Adrenal gland (tissue), 12 donors: Measurements from ENCODE around the gene PTTG1IP. TPM values are rescaled to one million over a fixed set of nuclear protein-coding genes. Genes with fewer than 3 reads are reported as not detected.

Experiments used
- DNase-seq, 7 donors: peaks; one replicate each; pipeline ENCODE4 v3.0.0-alpha.2; 2019 to 2020
- H3K27ac ChIP-seq, 5 donors: fragments of 200-600 bp; sonication (generic) in 4 of 5; 1 replicate in 3 of 5; 2 replicates in 2 of 5; pipeline versions ENCODE4 v1.5.1 to v1.8.0; 2016 to 2020; ENCODE audit warnings: mild to moderate bottlenecking in 1 of 5
- H3K27me3 ChIP-seq: fragments of 200-600 bp; 2 replicates; pipeline ENCODE4 v1.8.0; 2021
- H3K36me3 ChIP-seq, 2 donors: fragments of 200-600 bp; replicated peaks in 1 of 2; 1 replicate in 1 of 2; 2 replicates in 1 of 2; pipeline versions ENCODE4 v1.5.1 to v1.8.0; 2018 to 2022
- H3K4me1 ChIP-seq, 2 donors: fragments of 200-600 bp; replicated peaks in 1 of 2; 1 replicate in 1 of 2; 2 replicates in 1 of 2; pipeline versions ENCODE4 v1.5.1 to v1.8.0; 2018 to 2021
- H3K4me3 ChIP-seq, 4 donors: fragments of 200-600 bp; sonication (generic) in 3 of 4; one replicate each; pipeline ENCODE4 v1.5.1; 2016 to 2018
- H3K9me3 ChIP-seq, 3 donors: fragments of 200-600 bp; sonication (generic) in 1 of 3; replicated peaks in 1 of 3; 1 replicate in 2 of 3; 2 replicates in 1 of 3; pipeline versions ENCODE4 v1.5.1 to v1.8.0; 2016 to 2021
- POLR2A ChIP-seq, 2 donors: fragments of 450-650 bp; IDR thresholded peaks; one replicate each; pipeline ENCODE4 v1.6.1; 2017; ENCODE audit warnings: antibody characterized with exemption in 2 of 2, mild to moderate bottlenecking in 2 of 2, moderate library complexity in 1 of 2
- WGBS, 4 donors: extraction: QIAGEN DNeasy Blood & Tissue Kit in 2 of 4; methylation state at CpG; one replicate each; pipeline versions ENCODE4 v1.1.5 to v1.1.7; 2013 to 2017; 5-methylcytosine and 5-hydroxymethylcytosine counted together
- intact Hi-C, 2 donors: fragments of 100-400 bp; cut with DNase I; formaldehyde crosslinking; loops; one replicate each; pipeline versions ENCODE4 v1.14.1 to v1.15.0; 2022 to 2023
- polyA plus RNA-seq, 3 donors: library from polyadenylated mRNA; stranded (reverse); fragments of 200-250 nt in 2 of 3; fragments of 350-450 nt in 1 of 3; fragmentation: Illumina TruSeq in 1 of 3; extraction: RNeasy Lipid Tissue Mini Kit (QIAGEN cat#74804) in 1 of 3; gene quantifications; one replicate each; pipeline ENCODE4 v1.2.3, GENCODE V29; 2013 to 2014
- total RNA-seq, 9 donors: library from RNA; depleted of rRNA in 4 of 9; stranded (reverse); fragments of >200 nt in 4 of 9; fragments of 120-200 nt in 1 of 9; fragmentation: NEBNext Ultra II Directional in 1 of 9; extraction: Animal tissue kit (Norgen Biotek cat#: 25700) in 1 of 9; gene quantifications; one replicate each; pipeline versions ENCODE4 v1.1.0 to v1.2.4, GENCODE V29; 2013 to 2023
- TF ChIP-seq, protein P1 (sequence below), 6 experiments: fragments of 450-650 bp in 4 of 6; fragments of 200-600 bp in 2 of 6; sonication (generic) in 1 of 6; IDR thresholded peaks; 1 replicate in 5 of 6; 2 replicates in 1 of 6; pipeline versions ENCODE4 v1.5.1 to v1.8.0; 2016 to 2021; ENCODE audit warnings: antibody characterized with exemption in 6 of 6, mild to moderate bottlenecking in 2 of 6, moderate library complexity in 1 of 6
- donor health status: healthy with polysubstance abuse.
- donor health status: Bipolar disorder and iron deficiency.
- donor health status: DM: yes; HTN: yes; CAD: no.
- donor health status: DM: no; HTN: no; CAD: no.
- donor health status: DM: no; HTN: no; CAD: no.
- donor health status: DM: yes; HTN: yes; CAD: no.

Gene PTTG1IP
- total and polyA plus RNA-seq, 12 donors: 110 to 467 (median 215) TPM

DNA sequence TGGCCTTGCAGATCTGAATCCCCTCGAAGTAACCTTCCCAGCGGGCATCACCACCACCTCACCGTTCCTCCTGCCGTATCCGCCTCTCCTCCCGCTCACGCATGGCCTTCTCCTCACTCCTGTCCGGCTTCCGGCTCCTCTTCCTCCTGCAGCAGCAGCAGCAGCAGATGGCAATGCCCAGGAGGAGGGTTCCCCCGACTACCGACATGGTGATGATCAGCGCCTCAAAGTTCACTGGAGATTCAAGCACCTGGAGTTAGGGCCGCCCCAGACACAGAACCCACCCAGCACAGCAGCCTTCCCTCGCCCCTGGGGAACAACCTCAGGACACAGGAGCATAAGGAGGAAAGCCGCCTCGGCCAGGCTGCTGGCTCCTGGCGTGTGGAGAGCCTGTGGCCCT is 17.4 kb downstream of the PTTG1IP start:
- TF ChIP-seq, protein P1, sequence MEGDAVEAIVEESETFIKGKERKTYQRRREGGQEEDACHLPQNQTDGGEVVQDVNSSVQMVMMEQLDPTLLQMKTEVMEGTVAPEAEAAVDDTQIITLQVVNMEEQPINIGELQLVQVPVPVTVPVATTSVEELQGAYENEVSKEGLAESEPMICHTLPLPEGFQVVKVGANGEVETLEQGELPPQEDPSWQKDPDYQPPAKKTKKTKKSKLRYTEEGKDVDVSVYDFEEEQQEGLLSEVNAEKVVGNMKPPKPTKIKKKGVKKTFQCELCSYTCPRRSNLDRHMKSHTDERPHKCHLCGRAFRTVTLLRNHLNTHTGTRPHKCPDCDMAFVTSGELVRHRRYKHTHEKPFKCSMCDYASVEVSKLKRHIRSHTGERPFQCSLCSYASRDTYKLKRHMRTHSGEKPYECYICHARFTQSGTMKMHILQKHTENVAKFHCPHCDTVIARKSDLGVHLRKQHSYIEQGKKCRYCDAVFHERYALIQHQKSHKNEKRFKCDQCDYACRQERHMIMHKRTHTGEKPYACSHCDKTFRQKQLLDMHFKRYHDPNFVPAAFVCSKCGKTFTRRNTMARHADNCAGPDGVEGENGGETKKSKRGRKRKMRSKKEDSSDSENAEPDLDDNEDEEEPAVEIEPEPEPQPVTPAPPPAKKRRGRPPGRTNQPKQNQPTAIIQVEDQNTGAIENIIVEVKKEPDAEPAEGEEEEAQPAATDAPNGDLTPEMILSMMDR (IDR thresholded peaks at IDR 0.05): no peak
- TF ChIP-seq POLR2A (IDR thresholded peaks at IDR 0.05): no peak
- 92 to 96% (median 93%) methylated on average over 15 to 17 of the region's 17 CpGs for WGBS, 4 donors
- H3K4me1 ChIP-seq: peaks cover 3 to 7% of the 10 kb centered on the region in 2 donors
- DNase-seq: no peak
- peaks cover 0 to 90% of the 10 kb centered on the region in 2 donors for H3K36me3 ChIP-seq
- intact Hi-C loops: no loop called here
- H3K4me3 ChIP-seq: no peak overlapping the region
- H3K27ac ChIP-seq: no peak overlapping the region
- no peaks in the 10 kb centered on the region for H3K27me3 ChIP-seq
- H3K9me3 ChIP-seq: no peaks in the 10 kb centered on the region

DNA sequence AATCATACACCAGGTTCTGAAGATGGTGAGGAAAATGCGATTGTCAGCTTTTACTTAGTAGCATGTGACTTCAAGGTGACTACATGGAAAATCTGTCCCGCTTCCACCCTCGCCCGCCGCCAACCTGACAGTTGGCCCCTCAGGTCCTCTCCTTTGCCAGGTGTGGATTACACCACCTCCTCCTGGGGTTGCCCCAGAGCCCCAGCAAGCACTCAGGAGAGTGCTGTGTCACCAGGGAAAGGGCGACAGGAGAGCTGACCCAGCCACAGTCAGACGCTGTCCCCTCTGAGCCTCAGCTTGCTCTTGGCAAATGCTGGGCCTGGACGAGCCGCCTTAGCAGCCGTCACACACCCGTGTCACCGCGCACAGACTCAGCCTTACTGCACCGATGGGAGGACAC is 17.9 kb downstream of the PTTG1IP start:
- H3K4me1 ChIP-seq: peaks cover 8 to 13% of the 10 kb centered on the region in 2 donors
- no peak overlapping the region for H3K27ac ChIP-seq
- WGBS, 4 donors: 94 to 95% (median 95%) methylated on average over 10 to 14 of the region's 14 CpGs
- peaks cover 0 to 92% of the 10 kb centered on the region in 2 donors for H3K36me3 ChIP-seq
- intact Hi-C loops: no loop called here
- TF ChIP-seq, protein P1 (IDR thresholded peaks at IDR 0.05): no peak
- no peak for TF ChIP-seq POLR2A (IDR thresholded peaks at IDR 0.05)
- H3K27me3 ChIP-seq: no peaks in the 10 kb centered on the region
- DNase-seq: no peak
- no peaks in the 10 kb centered on the region for H3K9me3 ChIP-seq
- no peak overlapping the region for H3K4me3 ChIP-seq

DNA sequence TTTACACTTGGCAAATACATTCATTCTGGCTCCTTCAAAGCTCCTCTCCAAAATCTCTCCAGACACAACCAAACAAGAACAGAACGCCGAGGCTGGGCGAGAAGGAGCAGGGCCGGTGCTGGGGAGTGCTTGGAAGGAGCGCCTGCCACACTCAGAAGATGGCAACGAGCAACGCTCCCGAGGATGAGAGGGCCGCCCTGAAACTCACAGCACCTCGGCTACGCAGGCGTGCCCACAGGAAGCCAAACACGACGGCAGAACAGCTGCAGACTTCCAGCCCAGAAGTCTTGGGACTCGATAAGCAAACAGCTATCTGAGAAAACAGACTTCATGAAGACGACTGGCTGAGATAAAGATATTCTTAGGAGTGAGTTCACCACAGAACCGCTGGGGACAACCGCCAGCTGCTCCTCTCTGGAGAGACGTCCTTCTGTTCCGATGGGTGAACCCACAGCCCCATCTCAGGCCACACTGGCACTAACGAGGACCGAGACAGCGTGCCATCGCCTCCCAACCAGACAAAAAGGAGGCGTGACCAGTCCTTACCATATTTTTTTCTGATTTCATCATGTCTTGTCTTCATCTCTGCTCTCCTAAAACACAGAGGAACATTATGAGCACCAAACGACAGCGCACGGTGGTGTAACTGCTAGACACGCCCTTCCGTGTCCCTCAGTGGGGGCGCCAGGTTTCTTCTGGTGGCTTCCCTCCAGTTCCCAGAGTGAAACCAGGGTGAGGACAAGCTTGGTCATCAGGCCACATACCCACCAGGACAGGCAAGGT is 18.6 kb downstream of the PTTG1IP start:
- Histone ChIP-seq H3K4me3 (no peak overlapping the region), H3K27me3 (no peaks in the 10 kb centered on the region), H3K36me3 (peaks cover 0 to 92% of the 10 kb centered on the region in 2 donors), H3K27ac (no peak overlapping the region), H3K9me3 (no peaks in the 10 kb centered on the region), H3K4me1 (peaks cover 8 to 20% of the 10 kb centered on the region in 2 donors)
- TF ChIP-seq, protein P1 (IDR thresholded peaks at IDR 0.05): no peak
- TF ChIP-seq POLR2A (IDR thresholded peaks at IDR 0.05): no peak
- intact Hi-C loops: no loop called here
- 85 to 95% (median 89%) methylated on average over 24 to 31 of the region's 31 CpGs for WGBS, 4 donors
- DNase-seq: no peak

DNA sequence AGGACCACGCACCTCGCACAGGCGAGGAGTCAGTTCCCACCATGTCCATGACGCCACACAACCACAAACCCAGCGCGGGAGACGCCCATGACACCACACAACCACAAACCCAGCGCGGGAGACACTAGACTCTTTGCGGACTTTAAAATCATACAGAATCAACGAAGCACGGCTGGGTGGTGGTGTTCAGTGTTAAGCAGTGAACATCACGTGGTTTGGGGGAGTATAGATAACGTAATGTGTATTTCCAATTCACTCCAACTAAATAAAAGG is 19.2 kb downstream of the PTTG1IP start:
- Histone ChIP-seq H3K9me3 (no peaks in the 10 kb centered on the region), H3K27ac (no peak overlapping the region), H3K4me1 (peaks cover 8 to 20% of the 10 kb centered on the region in 2 donors), H3K36me3 (peaks cover 0 to 92% of the 10 kb centered on the region in 2 donors), H3K27me3 (no peaks in the 10 kb centered on the region), H3K4me3 (no peak overlapping the region)
- TF ChIP-seq POLR2A (IDR thresholded peaks at IDR 0.05): no peak
- TF ChIP-seq, protein P1 (IDR thresholded peaks at IDR 0.05): no peak
- 81 to 88% (median 85%) methylated on average over 8 to 14 of the region's 14 CpGs for WGBS, 4 donors
- DNase-seq: no peak
- intact Hi-C loops: no loop called here
